Panc1 (cell line): ENCODE measurements around the gene KANK2.

Experiments
- CTCF ChIP-seq: fragments of 450-650 bp; IDR thresholded peaks from 2 replicates; pipeline ENCODE4 v1.5.1; 2017; ENCODE audit warnings: mild to moderate bottlenecking
- POLR2AphosphoS5 ChIP-seq: IDR thresholded peaks from 2 replicates; pipeline ENCODE4 v1.6.1; 2012; ENCODE audit warnings: mild to moderate bottlenecking, low read depth, low read length, moderate library complexity
- REST ChIP-seq, 2 experiments: IDR thresholded peaks; 2 replicates each; pipeline ENCODE4 v1.6.1; 2011 to 2012; ENCODE audit warnings: low read depth in 2 of 2, control low read depth in 1 of 2, low read length in 1 of 2, mild to moderate bottlenecking in 1 of 2, moderate library complexity in 1 of 2; ENCODE audit not compliant: insufficient read depth in 1 of 2
- SIN3A ChIP-seq: IDR thresholded peaks from 2 replicates; pipeline ENCODE4 v1.6.1; 2012; ENCODE audit warnings: low read depth, mild to moderate bottlenecking, low read length, moderate library complexity, borderline replicate concordance; ENCODE audit not compliant: insufficient read depth
- TCF7L2 ChIP-seq: IDR thresholded peaks from 2 replicates; pipeline ENCODE4 v1.6.1; 2011; ENCODE audit warnings: mild to moderate bottlenecking, low read depth, low read length, inconsistent platforms

- TF ChIP-seq CTCF = no peak
- TF ChIP-seq POLR2AphosphoS5 = no peak
- no peak for TF ChIP-seq REST (IDR thresholded peaks at IDR 0.05; ENCODE audit: insufficient read depth in 1 of 2, low read depth in 2 of 2, low read length in 1 of 2)
- TF ChIP-seq TCF7L2 = no peak
- no peak for TF ChIP-seq SIN3A
These were observed 82.3 kb downstream of the KANK2 start for GRCh38 chr19:11115042-11115441.
